Measurements from ENCODE around the gene PROCR. TPM values are rescaled to one million over a fixed set of nuclear protein-coding genes. Genes with fewer than 3 reads are reported as not detected.
A peak's percentile ranks its signal among the peaks of the same experiment; 100 is the strongest.

Gene PROCR
- total and polyA plus RNA-seq, 4 experiments from 2014 or later, result 0.42 to 3.6 (median 1.3) TPM

DNA sequence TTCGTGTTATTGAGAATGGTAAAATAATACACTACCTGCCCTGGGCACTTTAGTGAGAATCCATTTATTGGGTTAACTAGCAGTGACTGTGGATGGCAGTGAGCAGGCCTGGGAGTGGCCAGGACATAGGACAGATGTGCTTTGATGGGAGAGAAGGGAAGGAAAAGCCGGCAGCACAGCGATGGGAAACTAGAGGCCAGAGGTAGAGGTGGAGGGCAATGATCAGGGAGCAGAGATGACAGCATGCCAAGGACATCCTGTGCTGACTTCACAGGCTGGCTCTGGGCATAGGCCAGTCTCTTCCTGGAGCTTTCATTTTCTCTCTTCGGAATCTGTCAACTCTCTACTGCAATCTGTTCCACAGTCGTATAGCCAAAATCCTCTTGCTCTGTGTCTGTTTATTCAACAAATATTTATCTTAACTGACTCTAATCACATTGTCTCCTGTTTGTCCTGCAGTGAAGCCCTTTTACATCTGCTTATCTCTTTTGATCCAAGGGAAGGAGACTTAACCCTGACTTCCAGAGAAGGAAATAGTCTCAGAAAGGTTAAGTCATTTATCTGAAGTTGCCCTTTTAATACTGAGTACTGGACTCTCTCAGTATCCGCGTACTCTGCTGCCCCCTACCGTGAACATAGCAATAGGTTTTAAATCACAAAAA lies 36.2 kb downstream of the PROCR start:
- peak; percentile 69 to 78 (median 74) for DNase-seq
- intact Hi-C loops (cut with micrococcal nuclease), result loop anchor here (1.0 kb wide), 2 partner anchors 112 to 334 kb away; no protein-coding TSS in a partner anchor
- no peaks in the 10 kb centered on the region for H3K9me3 Mint-ChIP-seq

DNA sequence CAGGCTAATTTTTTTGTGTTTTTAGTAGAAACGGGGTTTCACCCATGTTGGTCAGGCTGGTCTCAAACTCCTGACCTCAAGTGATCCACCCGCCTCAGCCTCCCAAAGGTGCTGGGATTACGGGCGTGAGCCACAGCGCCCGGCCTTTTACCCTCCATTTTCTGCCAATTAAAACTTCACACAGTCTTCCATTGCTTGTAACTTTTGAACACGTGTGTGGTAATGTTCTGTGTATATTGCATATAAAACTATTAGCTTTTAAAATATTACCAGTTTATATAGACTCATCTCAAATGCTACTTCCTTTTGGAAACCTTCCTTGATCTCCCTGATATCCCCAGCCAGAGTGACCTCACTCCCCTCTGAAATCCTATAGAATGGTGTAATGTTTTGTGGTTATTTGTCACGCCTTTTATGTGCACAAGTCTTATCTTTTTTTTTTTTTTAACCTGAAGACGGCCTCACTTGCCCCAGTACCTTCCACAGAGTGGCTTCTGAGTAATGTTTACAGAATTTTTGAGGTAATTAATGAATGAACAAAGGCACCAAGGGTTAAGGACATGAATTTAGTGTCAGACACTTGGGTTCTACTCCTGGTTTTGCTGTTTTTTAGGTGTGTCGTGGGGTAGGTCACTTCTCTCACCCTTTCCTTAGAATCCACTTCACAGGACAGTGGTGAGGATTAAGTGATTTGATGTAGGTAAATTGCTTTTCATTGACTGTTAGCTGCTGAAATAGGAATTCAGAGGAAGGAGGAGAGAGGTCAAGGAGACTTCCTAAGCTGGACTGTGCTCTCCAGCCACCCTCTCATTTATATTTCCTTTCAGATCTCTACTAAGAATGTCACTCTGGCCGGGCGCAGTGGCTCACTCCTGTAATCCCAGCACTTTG lies 43.4 kb downstream of the PROCR start:
- no peaks in the 10 kb centered on the region for H3K36me3 ChIP-seq (ENCODE audit: insufficient read depth, low read length)
- no peaks in the 10 kb centered on the region for H3K9me3 ChIP-seq (ENCODE audit: control insufficient read depth in 1 of 2, low read length in 2 of 2)
- intact Hi-C loops (cut with micrococcal nuclease), result no loop called here
- H3K9me3 Mint-ChIP-seq, result no peaks in the 10 kb centered on the region
- H3K36me3 Mint-ChIP-seq, result peaks cover 18% of the 10 kb centered on the region in 2 donors
- DNase-seq, result no peak
- H3K4me3 Mint-ChIP-seq, result no peak overlapping the region
- no peaks in the 10 kb centered on the region for H3K4me1 Mint-ChIP-seq
- no peak overlapping the region for H3K27ac ChIP-seq (ENCODE audit: low read depth, low read length)
- no peaks in the 10 kb centered on the region for H3K4me1 ChIP-seq (ENCODE audit: insufficient read depth, low read length)
- no peaks in the 10 kb centered on the region for H3K27me3 ChIP-seq (ENCODE audit: insufficient read depth, low read length)
- H3K27me3 Mint-ChIP-seq, result no peaks in the 10 kb centered on the region
- POLR2A ChIA-PET (ENCODE audit: partially characterized antibody), result no interaction called here
- no peak overlapping the region for H3K27ac Mint-ChIP-seq
- no peak overlapping the region for H3K4me3 ChIP-seq (ENCODE audit: low read length in 2 of 2)
- CTCF ChIA-PET (ENCODE audit: partially characterized antibody), result no interaction called here

More for the DNA sequence above, 36.2 kb downstream of the PROCR start:
- no peak overlapping the region for H3K4me3 Mint-ChIP-seq
- no peaks in the 10 kb centered on the region for H3K27me3 Mint-ChIP-seq
- H3K4me1 Mint-ChIP-seq, result no peaks in the 10 kb centered on the region
- no peaks in the 10 kb centered on the region for H3K4me1 ChIP-seq (ENCODE audit: insufficient read depth, low read length)
- H3K27me3 ChIP-seq (ENCODE audit: insufficient read depth, low read length), result no peaks in the 10 kb centered on the region
- peaks cover 0 to 5% of the 10 kb centered on the region in 2 donors for H3K36me3 Mint-ChIP-seq
- no peak overlapping the region for H3K27ac ChIP-seq (ENCODE audit: low read depth, low read length)
- POLR2A ChIA-PET (ENCODE audit: partially characterized antibody), result interaction anchor here (0.6 to 1.2 kb wide), 4 partner anchors 29 to 63 kb away, joined by 3 to 5 read pairs (median 4); partner anchors contain the start of gene EDEM2
- CTCF ChIA-PET (ENCODE audit: partially characterized antibody), result interaction anchor here (0.7 to 6.7 kb wide), 11 partner anchors 9 to 376 kb away, joined by 3 to 81 read pairs (median 4); partner anchors contain the start of genes EDEM2 and TRPC4AP
- no peak overlapping the region for H3K27ac Mint-ChIP-seq
- H3K4me3 ChIP-seq (ENCODE audit: low read length in 2 of 2), result no peak overlapping the region
- H3K9me3 ChIP-seq (ENCODE audit: control insufficient read depth in 1 of 2, low read length in 2 of 2), result no peaks in the 10 kb centered on the region
- H3K36me3 ChIP-seq (ENCODE audit: insufficient read depth, low read length), result no peaks in the 10 kb centered on the region

DNA sequence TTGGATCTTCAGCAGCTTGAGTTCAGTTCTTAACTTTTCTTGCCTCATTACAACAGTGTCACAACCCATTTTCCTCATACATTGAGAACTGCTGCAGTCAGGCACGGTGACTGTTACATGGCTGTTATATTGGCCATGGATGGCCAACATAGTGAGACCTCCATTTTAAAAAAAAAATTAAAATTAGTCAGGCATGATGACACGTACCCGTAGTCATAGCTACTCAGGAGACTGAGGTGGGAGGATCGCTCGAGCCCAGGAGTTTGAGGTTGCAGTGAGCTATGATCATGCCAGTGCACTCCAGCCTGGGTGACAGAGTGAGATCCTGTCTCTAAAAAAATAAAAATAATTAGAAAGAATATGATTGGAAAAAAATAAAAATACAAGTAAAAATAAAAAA lies 44.7 kb downstream of the PROCR start:
- Mint-ChIP-seq H3K9me3 (no peaks in the 10 kb centered on the region), H3K4me3 (no peak overlapping the region), H3K36me3 (peaks cover 18 to 22% of the 10 kb centered on the region in 2 donors), H3K4me1 (no peaks in the 10 kb centered on the region), H3K27ac (no peak overlapping the region), H3K27me3 (no peaks in the 10 kb centered on the region)
- H3K4me1 ChIP-seq (ENCODE audit: insufficient read depth, low read length), result no peaks in the 10 kb centered on the region
- CTCF ChIA-PET (ENCODE audit: partially characterized antibody), result interaction anchor here (0.8 to 2.0 kb wide), 4 partner anchors 8 to 382 kb away, joined by 3 to 9 read pairs (median 3); no protein-coding TSS in a partner anchor
- H3K9me3 ChIP-seq (ENCODE audit: control insufficient read depth in 1 of 2, low read length in 2 of 2), result no peaks in the 10 kb centered on the region
- H3K27ac ChIP-seq (ENCODE audit: low read depth, low read length), result no peak overlapping the region
- POLR2A ChIA-PET (ENCODE audit: partially characterized antibody), result interaction anchor here (0.6 kb wide), 1 partner anchor 22 kb away, joined by 3 read pairs; no protein-coding TSS in a partner anchor
- H3K27me3 ChIP-seq (ENCODE audit: insufficient read depth, low read length), result no peaks in the 10 kb centered on the region
- H3K36me3 ChIP-seq (ENCODE audit: insufficient read depth, low read length), result no peaks in the 10 kb centered on the region
- DNase-seq, result no peak
- H3K4me3 ChIP-seq (ENCODE audit: low read length in 2 of 2), result no peak overlapping the region
- intact Hi-C loops (cut with micrococcal nuclease), result no loop called here

DNA sequence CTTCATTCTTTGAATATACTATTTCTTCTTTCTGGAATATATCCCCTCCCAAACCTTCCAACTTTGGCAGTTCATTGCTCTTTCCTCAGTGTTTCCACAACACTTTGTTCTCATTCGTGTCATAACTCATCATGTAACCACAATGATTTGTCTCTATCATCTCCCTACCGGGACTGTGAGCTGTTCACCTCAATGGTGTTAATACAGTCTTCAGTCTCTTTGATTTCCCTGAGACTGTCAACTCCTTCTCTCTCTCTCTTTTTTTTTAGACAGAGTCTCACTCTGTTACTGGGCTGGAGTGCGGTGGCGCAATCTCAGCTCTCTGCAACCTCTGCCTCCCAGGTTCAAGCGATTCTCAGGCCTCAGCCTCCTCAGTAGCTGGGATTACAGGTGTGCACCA lies 52.1 kb downstream of the PROCR start:
- no peak overlapping the region for H3K27ac ChIP-seq (ENCODE audit: low read depth, low read length)
- Mint-ChIP-seq H3K27me3 (peaks cover 16 to 23% of the 10 kb centered on the region in 2 donors), H3K4me1 (peaks cover 4 to 16% (median 10%) of the 10 kb centered on the region in 4 donors), H3K27ac (no peak overlapping the region), H3K4me3 (no peak overlapping the region), H3K36me3 (peaks cover 3 to 28% of the 10 kb centered on the region in 2 donors), H3K9me3 (peaks cover 0 to 3% (median 0%) of the 10 kb centered on the region in 8 donors)
- no peaks in the 10 kb centered on the region for H3K36me3 ChIP-seq (ENCODE audit: insufficient read depth, low read length)
- no peak for DNase-seq
- ChIA-PET CTCF (ENCODE audit: partially characterized antibody) (interaction anchor here (0.6 kb wide), 1 partner anchor 770 kb away, joined by 3 read pairs; no protein-coding TSS in a partner anchor), POLR2A (ENCODE audit: partially characterized antibody) (no interaction called here)
- no peaks in the 10 kb centered on the region for H3K9me3 ChIP-seq (ENCODE audit: control insufficient read depth in 1 of 2, low read length in 2 of 2)
- no peak overlapping the region for H3K4me3 ChIP-seq (ENCODE audit: low read length in 2 of 2)
- intact Hi-C loops (cut with micrococcal nuclease), result no loop called here
- peaks cover 8% of the 10 kb centered on the region for H3K4me1 ChIP-seq (ENCODE audit: insufficient read depth, low read length)
- H3K27me3 ChIP-seq (ENCODE audit: insufficient read depth, low read length), result peaks cover 8% of the 10 kb centered on the region

DNA sequence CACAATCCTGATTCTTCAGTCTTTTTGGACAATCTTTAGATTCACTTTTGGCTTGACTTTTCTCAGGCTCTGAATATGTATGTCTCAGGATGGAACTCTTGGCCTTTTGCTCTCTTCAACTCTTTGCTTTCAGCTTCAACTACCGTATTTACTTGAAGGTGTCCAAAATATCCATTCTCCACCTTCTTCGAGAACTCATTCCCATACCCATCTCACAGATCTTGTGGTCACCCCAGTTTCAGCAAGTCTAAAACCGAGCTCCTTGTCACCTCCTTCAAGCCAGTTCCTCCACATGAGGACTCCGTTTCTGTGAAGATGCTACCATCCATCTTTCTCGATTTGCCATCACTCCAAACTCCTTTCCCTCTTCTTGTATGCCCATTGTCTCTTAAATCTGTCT lies 52.7 kb downstream of the PROCR start:
- intact Hi-C loops (cut with micrococcal nuclease), result no loop called here
- Mint-ChIP-seq H3K36me3 (peaks cover 3 to 33% of the 10 kb centered on the region in 2 donors), H3K27me3 (peaks cover 17 to 27% of the 10 kb centered on the region in 2 donors), H3K27ac (no peak overlapping the region), H3K9me3 (peaks cover 0 to 3% (median 0%) of the 10 kb centered on the region in 8 donors), H3K4me1 (peaks cover 4 to 16% (median 10%) of the 10 kb centered on the region in 4 donors), H3K4me3 (no peak overlapping the region)
- Histone ChIP-seq H3K27me3 (ENCODE audit: insufficient read depth, low read length) (peaks cover 8% of the 10 kb centered on the region), H3K9me3 (ENCODE audit: control insufficient read depth in 1 of 2, low read length in 2 of 2) (no peaks in the 10 kb centered on the region), H3K36me3 (ENCODE audit: insufficient read depth, low read length) (no peaks in the 10 kb centered on the region), H3K27ac (ENCODE audit: low read depth, low read length) (no peak overlapping the region), H3K4me3 (ENCODE audit: low read length in 2 of 2) (no peak overlapping the region), H3K4me1 (ENCODE audit: insufficient read depth, low read length) (peaks cover 8% of the 10 kb centered on the region)
- ChIA-PET POLR2A (ENCODE audit: partially characterized antibody) (no interaction called here), CTCF (ENCODE audit: partially characterized antibody) (no interaction called here)
- DNase-seq, result no peak

DNA sequence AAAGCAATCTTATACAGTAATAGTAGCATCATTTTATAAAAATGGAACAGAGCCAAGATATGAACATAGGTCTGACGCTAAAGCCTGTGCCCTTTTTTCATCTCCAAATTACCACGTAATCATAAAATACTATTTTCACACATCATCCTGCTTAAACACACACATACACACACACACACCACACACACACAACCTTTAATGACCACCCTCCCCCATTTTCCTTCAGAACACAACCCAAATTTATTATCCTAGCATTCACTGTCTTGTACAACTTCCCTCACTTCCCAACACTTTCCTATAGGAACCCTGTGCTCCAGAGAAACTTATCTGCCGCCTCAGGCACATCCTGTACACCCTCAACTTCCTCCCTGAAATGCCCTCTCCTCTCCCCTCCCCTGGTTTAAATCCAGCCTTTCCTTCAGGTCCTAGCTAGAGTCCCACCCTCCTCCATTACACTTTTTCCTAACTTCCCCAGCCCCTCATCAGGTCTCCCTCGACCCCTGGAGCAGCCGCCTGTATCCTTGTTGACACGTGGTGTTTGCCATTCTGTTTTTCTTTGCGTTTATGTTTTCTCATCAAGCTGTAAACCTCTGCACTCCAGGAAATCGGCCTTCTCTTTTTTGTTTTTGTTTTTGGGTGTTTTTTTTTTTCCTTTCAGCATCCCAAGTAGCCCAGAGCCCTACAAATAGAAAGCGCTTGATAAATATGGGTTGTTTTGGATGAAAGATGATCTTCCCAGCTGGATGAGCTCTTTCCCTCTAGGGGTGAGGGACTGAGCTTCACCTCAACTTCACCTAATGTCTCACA lies 53.6 kb downstream of the PROCR start:
- POLR2A ChIA-PET (ENCODE audit: partially characterized antibody), result no interaction called here
- DNase-seq, result no peak
- Mint-ChIP-seq H3K27ac (peak overlapping the region in 2 of 7 donors; percentile 41 to 52), H3K36me3 (peaks cover 7 to 36% of the 10 kb centered on the region in 2 donors), H3K4me1 (peaks cover 4 to 16% (median 10%) of the 10 kb centered on the region in 4 donors), H3K27me3 (peaks cover 17 to 29% of the 10 kb centered on the region in 2 donors), H3K9me3 (peaks cover 0 to 3% (median 0%) of the 10 kb centered on the region in 8 donors), H3K4me3 (peak overlapping the region; percentile 17 to 85 (median 76))
- no peak overlapping the region for H3K4me3 ChIP-seq (ENCODE audit: low read length in 2 of 2)
- CTCF ChIA-PET (ENCODE audit: partially characterized antibody), result interaction anchor here (0.7 kb wide), 1 partner anchor 129 kb away, joined by 3 read pairs; no protein-coding TSS in a partner anchor
- peaks cover 8% of the 10 kb centered on the region for H3K4me1 ChIP-seq (ENCODE audit: insufficient read depth, low read length)
- no peaks in the 10 kb centered on the region for H3K36me3 ChIP-seq (ENCODE audit: insufficient read depth, low read length)
- intact Hi-C loops (cut with micrococcal nuclease), result no loop called here
- H3K27ac ChIP-seq (ENCODE audit: low read depth, low read length), result no peak overlapping the region
- no peaks in the 10 kb centered on the region for H3K9me3 ChIP-seq (ENCODE audit: control insufficient read depth in 1 of 2, low read length in 2 of 2)
- H3K27me3 ChIP-seq (ENCODE audit: insufficient read depth, low read length), result peaks cover 8% of the 10 kb centered on the region
